HG03175 (cell line): ENCODE results near the gene FOXA2.

Experiments
- ATAC-seq: cut with Tn5 transposase; IDR thresholded peaks from one replicate; pipeline ENCODE4 v1.9.1; 2021; ENCODE audit warnings: mild to moderate bottlenecking, moderate library complexity; ENCODE audit not compliant: unreplicated experiment

FOXA2 gene

DNA sequence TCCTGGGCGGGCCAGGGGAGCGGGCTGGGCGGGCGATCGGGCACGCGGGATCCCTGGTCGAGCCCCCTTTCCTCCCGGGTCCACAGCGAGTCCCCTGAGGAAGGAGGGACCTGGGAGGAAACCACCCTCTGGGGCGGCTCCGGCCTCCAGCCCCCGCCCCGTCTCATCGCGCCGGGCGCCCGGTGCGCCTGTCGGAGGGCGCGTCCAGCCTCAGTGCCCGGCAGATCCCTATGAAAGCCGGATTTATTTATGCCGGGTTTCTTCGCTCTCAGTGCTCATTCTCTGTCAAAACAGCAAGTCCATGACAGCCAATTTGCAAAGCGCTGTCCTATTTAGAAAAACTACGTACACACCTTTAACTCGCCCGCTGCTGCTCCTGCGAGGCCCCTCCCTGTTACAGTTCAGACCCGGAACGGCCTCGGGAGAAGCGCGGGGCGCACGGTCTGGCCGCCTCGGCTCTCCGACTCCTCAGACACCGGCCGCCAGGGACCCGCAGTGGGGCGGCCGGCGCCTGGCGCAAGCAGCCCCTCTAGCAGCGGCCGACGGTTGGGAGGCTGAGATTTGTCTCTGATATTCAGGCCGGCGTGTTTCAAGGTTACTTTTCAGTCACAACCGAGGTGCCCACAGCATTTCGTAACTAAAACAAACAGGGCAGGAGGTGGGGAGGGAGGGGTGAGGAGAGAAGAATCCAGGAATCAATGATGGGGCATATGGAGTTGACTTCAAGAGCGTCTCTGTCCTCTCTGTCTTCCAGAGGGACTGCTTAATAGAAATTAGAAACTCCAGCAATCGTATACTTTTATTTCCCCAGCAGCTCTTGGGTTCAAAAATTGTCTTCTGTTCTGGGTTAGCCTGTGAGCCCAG, 782 bp upstream of the FOXA2 start:
- ATAC-seq: no peak

DNA sequence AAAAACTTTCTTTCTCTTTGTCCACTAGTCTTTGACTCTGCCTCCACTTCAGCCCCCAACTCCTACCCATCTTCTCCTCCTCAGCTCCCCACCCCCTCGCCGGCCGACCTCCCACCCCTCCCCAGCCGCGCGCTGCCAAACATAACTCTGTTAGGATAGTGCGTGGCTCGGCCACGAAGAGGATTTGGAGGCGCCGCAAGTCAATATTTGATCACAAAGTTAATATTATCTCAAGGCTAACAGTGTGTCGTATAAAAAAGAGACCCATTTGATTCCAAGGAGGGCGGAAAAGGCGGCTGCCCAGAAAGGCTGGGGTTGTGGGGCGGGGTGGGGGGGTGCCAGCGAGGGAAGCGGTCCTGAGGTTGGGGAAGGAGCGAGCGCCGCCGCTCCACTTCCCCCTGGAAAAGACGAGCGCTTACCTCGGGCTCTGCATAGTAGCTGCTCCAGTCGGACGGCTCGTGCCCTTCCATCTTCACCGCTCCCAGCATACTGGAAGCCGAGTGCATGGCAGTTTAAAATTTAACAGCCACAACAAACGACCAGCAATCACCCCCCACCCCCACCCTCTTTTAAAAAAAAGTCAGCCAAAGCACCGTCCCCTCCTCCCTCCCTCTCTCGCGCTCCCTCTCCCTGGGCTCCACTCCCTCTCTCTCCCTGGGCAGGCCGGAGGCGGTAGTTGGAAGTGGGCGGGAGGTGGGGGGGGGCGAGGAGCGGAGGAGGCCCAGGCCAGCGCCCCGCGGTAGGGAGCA, 425 bp downstream of the FOXA2 start:
- no peak for ATAC-seq

DNA sequence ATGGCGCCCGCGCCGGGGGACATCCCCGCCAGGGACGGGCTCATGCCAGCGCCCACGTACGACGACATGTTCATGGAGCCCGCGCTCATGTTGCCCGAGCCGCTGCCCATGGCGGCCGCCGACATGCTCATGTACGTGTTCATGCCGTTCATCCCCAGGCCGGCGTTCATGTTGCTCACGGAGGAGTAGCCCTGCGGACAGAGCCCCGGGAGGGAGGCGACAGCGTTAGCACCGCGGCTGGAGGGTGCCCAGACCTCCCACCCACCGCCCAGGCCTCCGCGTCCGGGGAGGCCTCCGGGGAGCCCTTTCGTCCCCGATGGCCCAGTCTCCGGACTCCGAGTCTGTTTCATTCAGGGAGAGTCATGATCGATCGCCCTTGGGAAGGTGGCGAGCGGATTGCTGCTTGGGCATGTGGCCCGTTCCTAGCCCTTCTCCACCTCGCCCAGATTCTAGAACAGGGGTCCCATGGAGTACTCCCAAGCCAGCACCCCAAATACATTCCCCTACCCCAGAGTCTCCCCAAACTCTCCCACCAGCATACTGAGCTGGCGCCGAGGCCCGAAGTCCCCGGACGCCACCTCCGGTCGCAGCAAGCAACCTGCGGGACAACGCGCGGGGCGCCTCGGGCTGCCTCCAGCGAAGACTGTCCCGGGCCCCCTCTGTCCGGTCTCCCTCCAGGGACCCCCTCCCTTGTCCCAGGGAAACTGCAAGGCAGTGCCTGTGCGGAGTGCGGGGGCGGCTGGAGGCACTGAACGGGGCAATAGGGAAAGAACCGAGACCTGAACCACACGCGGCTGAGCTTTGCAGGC, 1.2 kb downstream of the FOXA2 start:
- ATAC-seq: no peak

DNA sequence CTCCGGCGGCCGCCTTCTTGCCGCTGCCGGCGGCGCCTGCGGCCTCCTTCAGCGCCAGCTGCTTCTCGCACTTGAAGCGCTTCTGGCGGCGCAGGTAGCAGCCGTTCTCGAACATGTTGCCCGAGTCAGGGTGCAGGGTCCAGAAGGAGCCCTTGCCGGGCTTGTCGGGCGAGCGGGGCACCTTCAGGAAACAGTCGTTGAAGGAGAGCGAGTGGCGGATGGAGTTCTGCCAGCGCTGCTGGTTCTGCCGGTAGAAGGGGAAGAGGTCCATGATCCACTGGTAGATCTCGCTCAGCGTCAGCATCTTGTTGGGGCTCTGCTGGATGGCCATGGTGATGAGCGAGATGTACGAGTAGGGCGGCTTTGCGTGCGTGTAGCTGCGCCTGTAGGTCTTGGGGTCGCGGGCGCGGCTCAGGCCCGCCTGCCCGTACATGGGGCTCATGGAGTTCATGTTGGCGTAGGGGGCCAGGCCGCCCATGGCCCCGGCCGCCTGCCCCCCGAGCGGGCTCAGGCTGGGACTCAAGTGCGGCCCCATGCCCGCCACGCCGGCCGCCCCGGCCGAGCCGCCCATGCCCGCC, 1.9 kb downstream of the FOXA2 start:
- no peak for ATAC-seq

DNA sequence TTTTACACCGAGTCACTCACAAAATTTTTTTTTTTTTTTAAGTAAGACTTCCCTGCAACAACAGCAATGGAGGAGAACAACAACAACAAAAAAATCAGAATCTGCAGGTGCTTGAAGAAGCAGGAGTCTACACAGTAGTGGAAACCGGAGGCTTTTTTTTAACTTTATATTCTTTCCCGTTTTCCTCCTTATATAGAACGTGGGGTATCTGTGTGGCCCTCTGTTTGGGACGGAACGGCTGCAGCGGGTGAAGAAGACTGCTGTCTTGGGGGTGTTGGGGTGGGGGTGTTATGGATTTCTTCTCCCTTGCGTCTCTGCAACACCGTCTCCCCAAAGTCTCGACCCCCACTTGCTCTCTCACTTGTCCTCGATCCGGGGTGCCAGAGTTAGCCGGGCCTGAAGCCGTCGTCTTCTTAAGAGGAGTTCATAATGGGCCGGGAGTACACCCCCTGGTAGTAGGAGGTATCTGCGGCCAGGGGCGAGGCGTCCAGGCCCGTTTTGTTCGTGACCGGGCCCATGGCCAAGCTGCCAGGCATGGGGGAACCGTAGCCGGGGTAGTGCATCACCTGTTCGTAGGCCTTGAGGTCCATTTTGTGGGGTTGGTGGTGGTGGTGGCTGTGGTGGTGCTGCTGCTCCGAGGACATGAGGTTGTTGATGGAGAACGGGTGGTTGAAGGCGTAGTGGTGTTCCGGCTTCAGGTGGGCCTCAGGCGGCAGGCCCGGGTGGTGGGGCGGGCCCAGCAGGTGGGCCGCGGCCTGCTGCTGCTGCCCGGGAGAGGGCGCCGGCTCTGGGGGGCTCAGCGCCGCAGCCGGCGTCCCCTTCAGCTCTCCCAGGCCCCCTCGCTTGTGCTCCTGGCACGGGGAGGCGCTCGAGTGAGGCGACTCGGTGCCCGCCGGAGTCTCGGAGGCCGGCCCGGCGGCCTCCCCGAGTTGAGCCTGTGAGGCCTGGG, 2.7 kb downstream of the FOXA2 start:
- ATAC-seq: no peak

DNA sequence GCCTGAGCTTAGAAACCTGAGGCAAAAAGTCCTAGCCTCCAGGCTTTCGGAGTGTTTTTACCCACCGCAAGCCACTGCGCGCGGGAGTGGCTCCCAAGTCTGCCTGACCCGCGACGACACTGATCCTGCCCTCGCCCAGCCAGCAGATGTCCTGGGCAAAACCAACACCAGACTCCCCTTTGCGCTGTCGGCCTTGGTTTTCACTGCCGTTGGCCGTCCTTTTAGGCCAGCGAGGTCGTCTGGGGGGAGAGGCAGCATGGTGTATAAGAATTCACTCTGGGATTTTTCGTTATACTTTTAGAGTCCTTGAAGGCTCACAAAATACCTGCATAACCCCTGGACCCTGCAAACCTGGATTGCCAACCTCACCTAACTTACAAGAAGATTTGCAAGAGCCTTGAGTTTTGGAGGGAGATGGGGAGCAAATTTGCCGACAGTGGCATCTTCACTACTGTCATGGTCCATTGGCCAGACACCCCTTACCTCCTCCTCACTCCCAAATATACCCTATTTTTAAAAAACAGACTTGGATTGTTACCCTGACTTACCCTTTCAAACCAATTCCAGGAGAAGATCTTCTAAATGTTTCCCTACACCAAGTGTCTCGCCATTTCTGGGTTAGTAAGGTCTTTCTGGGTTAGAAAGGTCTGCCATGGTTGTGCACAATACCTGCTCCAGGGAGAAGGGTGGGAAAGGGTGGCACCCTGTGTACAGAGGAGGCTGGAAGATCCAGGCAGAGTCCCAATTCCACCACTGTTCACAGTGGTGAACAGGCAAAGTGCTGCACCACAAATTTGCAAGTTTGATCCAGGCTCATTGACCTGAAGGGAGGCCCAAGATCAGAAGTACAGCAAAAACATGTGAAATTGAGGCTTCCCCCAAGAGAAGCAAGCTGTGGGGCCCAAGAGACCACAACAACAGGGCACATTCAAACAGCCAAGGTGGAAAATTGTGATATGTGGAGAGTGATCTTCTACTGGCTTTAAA, 4.4 kb downstream of the FOXA2 start:
- ATAC-seq: no peak

DNA sequence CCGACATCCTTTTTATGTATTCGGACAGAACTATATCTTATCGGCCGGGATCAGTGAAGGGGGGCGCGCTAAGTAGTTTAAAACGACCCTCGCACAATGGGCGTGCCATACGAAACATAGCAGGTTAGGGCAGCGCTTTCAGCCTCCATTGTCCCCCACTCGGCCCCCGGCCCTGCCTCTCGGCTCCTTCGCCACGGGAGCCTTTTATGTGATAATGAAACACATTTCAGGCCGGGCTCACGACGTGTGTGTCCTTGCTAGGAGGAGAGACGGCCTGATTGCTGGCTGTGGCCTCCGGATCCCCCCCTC, 5.3 kb downstream of the FOXA2 start:
- ATAC-seq: no peak

DNA sequence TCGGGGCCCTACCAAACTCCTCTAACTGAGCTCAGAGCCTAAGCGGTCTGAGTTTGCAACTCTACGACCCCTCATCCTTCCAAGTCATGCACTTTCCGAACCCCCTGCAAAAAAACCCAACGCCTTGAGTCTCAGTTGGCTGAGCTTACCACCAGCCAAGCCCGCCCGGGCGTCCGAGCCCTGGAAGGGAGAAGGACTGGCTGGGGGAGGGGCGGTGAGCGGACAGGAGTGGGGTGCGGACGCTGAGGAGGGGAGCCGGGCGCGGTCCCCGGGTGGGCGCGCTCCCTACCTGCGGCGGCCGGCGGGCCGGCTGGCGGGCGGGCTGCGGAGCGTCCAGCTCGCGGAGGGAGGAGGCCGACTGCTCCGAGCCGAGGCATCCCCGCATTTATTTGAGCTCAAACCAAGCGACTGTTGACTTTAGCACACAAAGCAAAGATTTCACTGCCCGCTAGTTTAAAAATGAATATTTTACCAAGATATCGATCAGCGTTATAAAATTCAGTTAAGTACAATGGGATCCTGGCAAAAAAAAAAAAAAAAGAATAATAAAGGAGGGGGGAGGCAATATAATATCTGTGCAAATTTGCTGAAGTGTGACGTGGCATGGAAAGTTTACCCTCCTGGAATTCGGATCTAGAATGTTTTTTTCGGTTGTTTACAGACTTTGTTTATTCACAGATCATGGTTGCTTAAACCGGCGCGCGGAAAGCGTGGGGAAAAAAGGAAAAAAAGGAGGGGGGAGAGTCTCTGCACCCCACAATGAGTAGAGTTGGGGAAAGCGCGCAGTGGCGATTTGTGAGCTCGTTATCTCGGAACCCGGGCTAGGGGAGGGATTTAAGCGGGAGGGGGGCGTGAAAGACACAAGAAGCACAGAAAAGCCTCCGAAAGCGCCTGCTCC, 5.9 kb downstream of the FOXA2 start:
- no peak for ATAC-seq

DNA sequence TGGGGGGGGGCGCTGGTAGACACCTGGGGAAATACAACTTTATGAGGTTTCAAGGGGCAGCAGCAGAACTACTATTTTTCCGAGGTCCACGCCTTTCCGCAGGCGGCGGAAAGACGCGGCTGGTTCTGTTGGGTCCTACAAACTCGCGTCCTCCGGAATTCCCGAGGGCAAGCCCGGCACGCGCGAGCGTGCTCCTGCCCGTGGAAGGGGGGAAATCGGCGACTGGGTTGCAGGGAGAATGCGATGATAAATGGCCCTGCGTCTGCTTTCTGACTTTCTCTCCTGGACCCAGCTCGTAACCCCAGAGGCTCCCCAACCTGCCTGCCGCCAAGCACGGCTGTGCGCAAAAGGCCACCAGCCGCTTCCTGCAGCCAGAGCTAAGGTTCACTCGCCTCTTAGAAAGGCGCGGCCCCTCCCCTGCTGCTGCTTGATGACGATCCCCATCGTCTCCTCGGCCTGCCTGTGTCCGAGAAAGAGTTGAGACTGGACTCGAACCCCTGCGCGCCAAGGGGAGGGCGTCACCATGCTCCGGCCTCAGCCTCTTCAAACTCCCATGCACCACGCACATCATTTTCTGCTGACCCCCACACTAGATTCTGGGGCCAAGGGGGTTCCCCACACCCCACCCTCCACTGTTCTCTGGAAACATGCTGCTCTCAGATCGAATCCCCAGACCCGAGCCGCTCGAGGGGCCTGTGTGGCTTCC, 6.7 kb downstream of the FOXA2 start:
- no peak for ATAC-seq

DNA sequence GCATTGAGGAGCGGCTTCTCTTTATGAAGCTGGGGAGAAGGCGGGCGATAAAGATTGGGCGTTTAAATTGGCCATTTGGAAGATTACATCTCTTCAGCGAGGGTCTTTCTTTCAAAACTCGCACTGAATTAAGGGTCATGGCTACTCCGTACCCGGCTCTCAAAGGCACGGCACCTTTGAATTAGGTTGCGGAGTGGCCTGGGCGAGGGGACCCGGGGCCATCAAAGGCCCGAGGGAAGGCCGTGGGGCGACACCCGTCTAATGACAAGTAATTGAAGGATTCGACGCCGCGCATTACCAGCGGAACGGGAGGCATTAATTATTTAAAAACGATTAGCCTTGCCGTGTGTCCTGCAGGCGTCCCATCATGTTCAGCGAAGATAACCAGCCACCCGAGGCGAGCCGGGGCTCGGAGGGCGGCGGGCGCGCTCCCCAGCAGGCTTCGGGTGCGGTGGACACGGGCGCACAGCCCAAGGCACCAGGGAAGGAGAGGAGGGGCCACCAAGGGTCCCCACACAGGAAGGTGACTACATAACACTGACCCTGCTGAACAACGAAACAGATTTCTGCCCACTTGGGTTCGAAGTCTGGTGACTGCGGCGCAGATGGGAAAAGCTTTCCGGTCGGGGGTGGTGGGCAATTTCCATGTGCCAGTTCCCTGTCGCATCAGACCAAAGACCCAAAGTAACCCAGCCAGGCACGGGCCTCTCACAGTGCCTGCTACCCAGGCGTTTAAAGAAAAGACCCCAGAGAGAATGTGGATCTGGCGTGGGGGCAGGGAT, 7.4 kb downstream of the FOXA2 start:
- ATAC-seq: no peak

DNA sequence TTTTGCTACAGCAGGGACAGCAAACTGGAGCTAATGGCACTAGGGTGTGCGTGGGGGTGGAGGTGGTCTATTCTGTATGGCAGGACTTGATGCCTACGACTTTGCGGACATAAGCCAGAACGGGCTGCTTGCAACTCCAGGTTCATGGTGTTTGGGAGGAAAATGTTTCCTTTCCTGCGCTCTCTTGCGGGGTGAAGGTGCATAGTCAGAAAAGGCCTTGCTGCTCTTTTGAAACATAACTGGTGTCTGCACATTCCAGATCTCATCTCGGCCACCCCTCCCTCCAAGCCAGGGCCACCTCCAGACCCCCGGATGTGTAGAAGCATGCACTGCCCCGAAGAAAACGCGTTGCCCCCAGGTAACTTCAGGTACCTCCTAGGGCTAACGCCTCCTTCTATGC, 8.1 kb downstream of the FOXA2 start:
- no peak for ATAC-seq

DNA sequence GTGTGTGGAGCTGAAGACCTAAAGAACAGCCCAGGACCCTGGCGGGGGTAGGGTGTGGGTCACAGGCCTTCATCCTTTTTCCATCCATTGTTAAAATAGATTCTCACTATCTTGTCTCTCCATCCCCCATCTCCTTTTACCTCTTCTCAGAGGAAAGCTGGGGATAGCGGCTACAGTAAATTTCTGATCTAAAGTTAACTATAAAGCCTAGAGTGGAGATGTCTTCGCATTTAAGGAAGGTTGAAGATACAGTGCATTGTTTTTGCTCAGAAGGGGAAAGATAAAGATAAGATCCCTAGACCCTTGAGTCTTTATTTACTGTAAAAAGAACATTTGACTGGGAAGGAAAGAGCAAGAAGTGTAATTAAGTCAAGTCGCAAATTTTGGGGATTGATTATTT, 8.6 kb downstream of the FOXA2 start:
- no peak for ATAC-seq

DNA sequence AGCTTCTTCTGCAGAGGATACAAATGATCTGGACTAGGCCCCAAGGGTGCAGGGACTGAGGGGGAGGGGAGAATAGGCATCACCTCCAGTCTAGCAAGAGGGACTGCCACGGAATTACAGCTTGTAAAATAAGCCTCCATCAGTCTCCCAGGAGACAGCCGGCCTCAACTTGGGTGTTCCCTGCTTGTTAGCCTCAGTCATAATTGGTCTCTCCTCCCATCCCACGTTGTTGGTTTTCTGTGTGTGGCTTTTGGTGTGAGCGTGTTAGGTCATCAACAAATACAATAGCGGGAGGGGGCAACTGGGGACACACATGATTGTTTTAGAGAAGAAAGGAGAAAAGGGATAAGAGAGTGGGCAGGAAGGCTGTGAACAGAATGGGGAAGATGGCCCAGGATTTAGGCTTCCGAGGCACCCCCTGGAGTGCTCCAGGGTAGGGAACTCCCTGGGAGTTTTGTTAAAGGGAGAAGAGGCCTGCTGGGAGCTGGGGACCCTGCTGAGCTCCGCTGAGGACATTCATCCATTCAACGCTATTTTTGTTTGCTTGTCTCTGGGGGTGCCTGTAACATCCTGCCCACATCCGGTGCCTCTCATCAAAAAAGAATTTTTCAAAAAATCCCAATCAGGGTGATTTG, 9.2 kb downstream of the FOXA2 start:
- ATAC-seq: no peak

DNA sequence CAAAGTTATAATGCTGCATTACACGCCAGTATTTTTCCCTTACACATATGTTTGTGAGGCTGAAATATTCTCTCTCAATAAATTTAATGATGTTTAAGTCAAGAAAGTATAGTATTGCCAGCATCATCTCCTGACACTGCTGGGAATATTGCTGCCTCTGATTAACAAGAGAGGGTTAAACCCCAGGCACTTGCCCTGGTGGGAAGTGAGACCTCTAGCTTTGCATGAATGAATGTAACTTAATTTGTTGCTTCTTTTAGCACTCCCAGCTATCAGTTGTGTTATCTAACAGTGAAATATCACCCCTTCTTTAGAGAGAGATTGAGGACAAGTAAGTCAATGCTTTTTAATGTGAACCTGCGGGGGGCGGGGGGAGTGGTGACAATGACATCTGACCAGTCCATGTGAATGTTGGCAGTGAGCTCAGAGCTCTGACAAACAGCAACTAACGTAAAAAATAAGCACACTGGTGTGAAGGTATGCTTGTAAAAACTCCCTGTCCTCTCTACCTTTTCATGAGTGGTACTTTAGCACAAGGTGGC, 9.8 kb downstream of the FOXA2 start:
- ATAC-seq: no peak

DNA sequence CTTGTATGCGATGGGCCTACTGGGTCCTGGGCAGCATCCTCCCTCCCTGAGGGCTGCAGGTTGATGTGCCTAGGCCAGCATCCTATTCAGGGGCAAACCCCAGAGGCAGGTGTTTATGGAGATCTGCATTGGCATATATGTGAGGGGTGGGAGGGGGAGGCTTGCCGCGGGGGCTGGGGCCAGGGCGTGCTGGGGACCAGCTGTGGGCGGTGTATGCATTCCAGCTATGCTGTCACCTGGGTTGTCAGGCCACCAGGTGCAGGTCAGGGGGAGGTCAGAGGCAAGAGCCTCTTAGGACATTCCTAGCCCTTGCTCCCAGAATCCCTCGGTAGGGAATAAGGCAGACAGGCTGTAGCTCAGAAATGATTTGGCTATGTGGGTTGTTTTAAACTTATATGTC, 11.9 kb downstream of the FOXA2 start:
- ATAC-seq: no peak

DNA sequence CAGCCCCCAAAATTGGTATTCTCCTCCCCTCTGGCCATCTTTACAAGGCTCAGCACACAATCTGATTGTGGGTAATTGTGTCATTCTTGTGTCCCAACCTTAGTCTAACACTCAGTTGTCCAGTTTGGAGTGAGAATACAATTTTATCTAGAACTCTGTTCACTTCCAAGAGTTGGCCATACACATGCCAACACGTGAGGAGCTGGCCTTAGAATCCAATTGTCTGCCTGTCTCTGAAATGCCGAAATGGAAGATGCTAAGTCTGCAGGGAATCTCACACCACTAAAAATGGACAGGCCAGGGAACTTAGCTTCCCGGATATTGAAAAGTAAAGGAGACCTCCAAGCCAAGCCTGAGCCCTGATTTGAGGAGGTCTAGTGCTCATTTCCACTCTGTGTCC, 12.3 kb downstream of the FOXA2 start:
- ATAC-seq: no peak
